ENCODE data around the gene CNPY1. TPM values are rescaled to one million over a fixed set of nuclear protein-coding genes. Genes with fewer than 3 reads are reported as not detected.

The CNPY1 gene
- total and polyA plus RNA-seq, 9 donors = 0.05 TPM; not detected in 8

DNA sequence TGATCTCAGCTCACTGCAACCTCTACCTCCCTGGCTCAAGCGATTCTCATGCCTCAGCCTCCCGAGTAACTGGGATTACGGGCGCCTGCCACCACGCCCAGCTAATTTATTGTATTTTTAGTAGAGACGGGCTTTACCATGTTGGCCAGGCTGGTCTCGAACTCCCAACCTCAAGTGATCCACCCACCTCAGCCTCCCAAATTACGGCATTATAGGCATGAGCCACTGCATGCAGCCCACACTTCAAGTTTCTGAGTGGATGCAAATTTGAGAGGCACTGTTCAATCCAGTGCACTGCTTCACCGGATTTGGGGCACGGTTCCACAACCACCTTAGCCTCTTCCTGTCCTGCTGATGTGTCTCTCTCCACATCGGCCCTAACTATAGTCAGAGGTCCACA lies 16.5 kb downstream of the CNPY1 start:
- 85 to 92% (median 88%) methylated on average over 11 of the region's 11 CpGs for WGBS, 3 donors
- intact Hi-C loops (cut with DNase I) = no loop called here

DNA sequence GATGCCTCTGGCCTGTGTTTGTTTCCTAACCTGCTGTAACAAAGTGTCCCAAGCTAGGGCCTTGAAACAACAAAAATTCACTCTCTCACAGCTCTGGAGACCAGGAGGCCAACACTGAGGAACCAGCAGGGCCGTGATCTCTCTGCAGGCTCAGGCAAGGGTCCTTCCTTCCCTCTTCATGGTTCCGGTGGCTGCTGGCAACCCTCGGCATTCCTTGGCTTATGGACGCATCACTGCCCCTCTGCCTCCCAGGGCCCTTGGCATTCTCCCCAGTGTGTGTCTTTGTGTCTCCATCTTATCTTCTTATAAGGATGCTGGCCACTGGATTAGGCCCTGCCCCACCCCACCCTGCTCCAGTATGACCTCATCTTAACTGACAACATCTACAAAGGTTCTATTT lies 17.0 kb downstream of the CNPY1 start:
- H3K4me1 ChIP-seq (ENCODE audit: insufficient read depth) = peaks cover 5% of the 10 kb centered on the region
- 85 to 91% (median 90%) methylated on average over 4 of the region's 4 CpGs for WGBS, 3 donors
- H3K36me3 ChIP-seq = no peaks in the 10 kb centered on the region
- H3K27me3 ChIP-seq = no peaks in the 10 kb centered on the region
- no peak for DNase-seq
- no peak overlapping the region for H3K27ac ChIP-seq
- intact Hi-C loops (cut with DNase I) = no loop called here
- H3K4me3 ChIP-seq = no peak overlapping the region
- H3K9me3 ChIP-seq = no peaks in the 10 kb centered on the region
- TF ChIP-seq EP300 (IDR thresholded peaks at IDR 0.05) = no peak
- TF ChIP-seq POLR2A (IDR thresholded peaks at IDR 0.05) = no peak
- TF ChIP-seq, protein P1, sequence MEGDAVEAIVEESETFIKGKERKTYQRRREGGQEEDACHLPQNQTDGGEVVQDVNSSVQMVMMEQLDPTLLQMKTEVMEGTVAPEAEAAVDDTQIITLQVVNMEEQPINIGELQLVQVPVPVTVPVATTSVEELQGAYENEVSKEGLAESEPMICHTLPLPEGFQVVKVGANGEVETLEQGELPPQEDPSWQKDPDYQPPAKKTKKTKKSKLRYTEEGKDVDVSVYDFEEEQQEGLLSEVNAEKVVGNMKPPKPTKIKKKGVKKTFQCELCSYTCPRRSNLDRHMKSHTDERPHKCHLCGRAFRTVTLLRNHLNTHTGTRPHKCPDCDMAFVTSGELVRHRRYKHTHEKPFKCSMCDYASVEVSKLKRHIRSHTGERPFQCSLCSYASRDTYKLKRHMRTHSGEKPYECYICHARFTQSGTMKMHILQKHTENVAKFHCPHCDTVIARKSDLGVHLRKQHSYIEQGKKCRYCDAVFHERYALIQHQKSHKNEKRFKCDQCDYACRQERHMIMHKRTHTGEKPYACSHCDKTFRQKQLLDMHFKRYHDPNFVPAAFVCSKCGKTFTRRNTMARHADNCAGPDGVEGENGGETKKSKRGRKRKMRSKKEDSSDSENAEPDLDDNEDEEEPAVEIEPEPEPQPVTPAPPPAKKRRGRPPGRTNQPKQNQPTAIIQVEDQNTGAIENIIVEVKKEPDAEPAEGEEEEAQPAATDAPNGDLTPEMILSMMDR (IDR thresholded peaks at IDR 0.05) = no peak

More for the DNA sequence above, 16.5 kb downstream of the CNPY1 start:
- H3K9me3 ChIP-seq = no peaks in the 10 kb centered on the region
- TF ChIP-seq EP300 (IDR thresholded peaks at IDR 0.05) (no peak), POLR2A (IDR thresholded peaks at IDR 0.05) (no peak)
- TF ChIP-seq, protein P1 (IDR thresholded peaks at IDR 0.05) = no peak
- no peaks in the 10 kb centered on the region for H3K27me3 ChIP-seq
- H3K4me3 ChIP-seq = no peak overlapping the region
- H3K36me3 ChIP-seq = no peaks in the 10 kb centered on the region
- DNase-seq = no peak
- H3K27ac ChIP-seq = no peak overlapping the region
- peaks cover 5% of the 10 kb centered on the region for H3K4me1 ChIP-seq (ENCODE audit: insufficient read depth)

DNA sequence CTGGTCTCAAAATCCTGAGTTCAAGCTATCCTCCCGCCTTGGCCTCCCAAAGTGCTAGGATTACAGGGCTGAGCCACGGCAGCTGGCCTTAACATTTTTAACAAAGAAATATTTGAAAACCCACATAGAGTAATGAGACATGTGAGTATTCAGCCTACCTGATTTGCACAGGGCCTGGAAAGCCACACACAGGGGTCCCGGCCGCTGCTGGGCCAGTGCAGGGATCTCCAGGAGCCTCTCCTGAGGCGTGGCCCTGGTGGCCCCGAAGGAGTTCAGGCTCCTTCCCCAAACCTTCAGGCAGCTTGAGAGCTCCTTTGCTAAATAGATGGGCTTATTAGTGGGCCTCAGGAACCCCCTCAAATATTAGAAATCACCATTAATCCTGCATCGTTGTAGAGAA lies 18.7 kb downstream of the CNPY1 start:
- Histone ChIP-seq H3K27me3 (no peaks in the 10 kb centered on the region), H3K27ac (no peak overlapping the region), H3K4me3 (no peak overlapping the region), H3K9me3 (no peaks in the 10 kb centered on the region), H3K4me1 (ENCODE audit: insufficient read depth) (no peaks in the 10 kb centered on the region), H3K36me3 (no peaks in the 10 kb centered on the region)
- intact Hi-C loops (cut with DNase I) = no loop called here
- no peak for DNase-seq
- 86 to 88% (median 87%) methylated on average over 7 of the region's 7 CpGs for WGBS, 3 donors
- TF ChIP-seq POLR2A (IDR thresholded peaks at IDR 0.05) = no peak
- no peak for TF ChIP-seq EP300 (IDR thresholded peaks at IDR 0.05)
- TF ChIP-seq, protein P1 (IDR thresholded peaks at IDR 0.05) = no peak

DNA sequence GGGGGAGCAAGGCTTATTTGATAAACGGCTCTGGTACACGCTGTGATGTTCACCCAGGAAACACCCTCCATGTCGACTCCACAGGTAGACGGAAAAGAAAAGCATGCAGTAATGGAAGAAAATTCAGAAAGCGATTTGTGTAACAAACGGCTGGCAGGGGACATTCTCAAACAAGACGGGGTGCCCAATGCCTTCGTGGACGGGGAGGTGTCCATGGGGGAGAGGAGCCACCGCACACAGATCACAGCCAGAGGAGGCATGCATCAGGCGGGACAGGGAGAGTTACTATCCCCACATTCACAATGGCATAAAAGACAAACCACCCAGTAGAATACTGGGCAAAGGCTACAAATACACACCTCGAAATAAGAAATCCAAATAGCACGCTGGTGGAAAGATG lies 20.1 kb downstream of the CNPY1 start:
- 69 to 74% (median 73%) methylated on average over 13 of the region's 13 CpGs for WGBS, 3 donors

More for the DNA sequence above, 20.1 kb downstream of the CNPY1 start:
- no peak for DNase-seq
- Histone ChIP-seq H3K9me3 (no peaks in the 10 kb centered on the region), H3K4me3 (no peak overlapping the region), H3K36me3 (no peaks in the 10 kb centered on the region), H3K4me1 (ENCODE audit: insufficient read depth) (no peaks in the 10 kb centered on the region), H3K27me3 (no peaks in the 10 kb centered on the region), H3K27ac (no peak overlapping the region)
- TF ChIP-seq EP300 (IDR thresholded peaks at IDR 0.05) (no peak), POLR2A (IDR thresholded peaks at IDR 0.05) (no peak)
- TF ChIP-seq, protein P1 (IDR thresholded peaks at IDR 0.05) = no peak
- intact Hi-C loops (cut with DNase I) = no loop called here
